GM12801 (cell line): ENCODE results near the gene CTNND2.

Source experiments
- TF ChIP-seq, protein P1 (sequence below): IDR thresholded peaks from one replicate; pipeline ENCODE4 v1.5.1; 2011; ENCODE audit warnings: control low read depth; ENCODE audit not compliant: insufficient read length; ENCODE audit errors: extremely low read depth

CTNND2 gene

DNA sequence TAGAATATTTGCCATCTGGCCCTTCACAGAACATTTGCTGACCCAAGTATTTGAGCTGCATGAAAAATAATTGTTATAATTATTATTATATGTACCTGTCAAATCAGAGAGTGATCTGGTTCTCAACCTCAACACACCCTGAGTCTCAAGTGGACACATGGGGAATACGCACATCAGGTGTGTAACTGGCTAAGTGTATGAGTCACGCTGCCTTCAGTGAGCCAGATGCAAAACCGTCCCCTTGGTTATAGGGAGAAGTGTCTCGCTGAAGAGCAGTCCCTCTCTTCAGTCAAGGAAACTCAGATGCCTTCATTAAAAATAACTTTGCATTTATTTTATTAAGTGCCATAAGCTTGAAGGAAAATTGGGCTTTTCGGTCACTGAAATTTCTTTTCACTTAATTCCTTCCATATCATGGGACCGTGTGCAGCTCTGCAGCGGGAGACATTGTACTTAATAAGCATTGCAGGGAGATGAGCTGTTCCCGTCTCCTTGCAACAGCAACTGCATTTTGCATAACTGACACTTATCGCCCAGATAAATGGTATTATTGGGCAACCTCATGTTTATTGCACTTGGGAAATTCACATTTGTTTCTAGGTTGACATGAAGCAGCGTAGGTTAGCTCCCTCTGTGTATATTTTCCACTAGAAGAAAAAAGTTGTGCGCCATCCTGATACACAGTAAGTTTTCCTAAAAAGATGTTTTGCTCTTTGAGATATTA lies 630.9 kb downstream of the CTNND2 start:
- TF ChIP-seq, protein P1, sequence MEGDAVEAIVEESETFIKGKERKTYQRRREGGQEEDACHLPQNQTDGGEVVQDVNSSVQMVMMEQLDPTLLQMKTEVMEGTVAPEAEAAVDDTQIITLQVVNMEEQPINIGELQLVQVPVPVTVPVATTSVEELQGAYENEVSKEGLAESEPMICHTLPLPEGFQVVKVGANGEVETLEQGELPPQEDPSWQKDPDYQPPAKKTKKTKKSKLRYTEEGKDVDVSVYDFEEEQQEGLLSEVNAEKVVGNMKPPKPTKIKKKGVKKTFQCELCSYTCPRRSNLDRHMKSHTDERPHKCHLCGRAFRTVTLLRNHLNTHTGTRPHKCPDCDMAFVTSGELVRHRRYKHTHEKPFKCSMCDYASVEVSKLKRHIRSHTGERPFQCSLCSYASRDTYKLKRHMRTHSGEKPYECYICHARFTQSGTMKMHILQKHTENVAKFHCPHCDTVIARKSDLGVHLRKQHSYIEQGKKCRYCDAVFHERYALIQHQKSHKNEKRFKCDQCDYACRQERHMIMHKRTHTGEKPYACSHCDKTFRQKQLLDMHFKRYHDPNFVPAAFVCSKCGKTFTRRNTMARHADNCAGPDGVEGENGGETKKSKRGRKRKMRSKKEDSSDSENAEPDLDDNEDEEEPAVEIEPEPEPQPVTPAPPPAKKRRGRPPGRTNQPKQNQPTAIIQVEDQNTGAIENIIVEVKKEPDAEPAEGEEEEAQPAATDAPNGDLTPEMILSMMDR = no peak

DNA sequence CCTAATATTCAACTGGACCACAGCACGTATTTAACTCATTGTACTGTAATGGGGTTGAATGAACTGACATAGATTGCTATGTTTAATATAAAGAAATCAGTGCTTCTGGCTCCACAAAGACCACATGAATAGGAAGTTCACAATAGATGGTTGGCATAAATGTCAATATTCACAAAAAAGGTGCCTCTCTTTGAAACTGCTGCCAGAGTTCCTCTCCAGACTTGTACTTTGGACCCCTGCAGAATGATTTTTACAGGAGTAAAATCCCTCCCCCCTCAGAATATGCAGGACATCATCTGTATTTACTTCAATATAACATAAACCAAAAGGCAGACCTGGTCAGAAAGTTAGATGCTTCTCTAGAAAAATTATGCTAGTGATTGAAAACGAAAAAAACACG lies 634.7 kb downstream of the CTNND2 start:
- TF ChIP-seq, protein P1 = no peak

DNA sequence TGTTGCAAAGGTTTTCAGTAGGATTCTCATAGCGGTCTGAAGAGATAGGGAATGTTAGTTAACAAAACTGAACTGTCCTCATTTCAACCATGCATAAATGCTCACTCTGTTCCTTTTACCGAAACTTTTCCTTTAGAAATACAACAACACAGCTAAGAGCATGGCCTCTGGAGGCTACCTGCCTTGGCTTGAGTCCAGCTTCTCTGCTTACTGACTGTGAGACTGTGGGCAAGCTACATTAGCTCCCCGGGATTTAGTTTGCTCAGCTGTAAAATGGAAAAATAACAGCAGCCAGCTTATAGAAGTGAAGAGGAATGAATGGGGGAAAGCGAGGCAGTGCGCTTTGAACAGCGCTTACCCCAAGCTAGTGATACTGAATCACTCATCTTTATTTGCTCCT lies 635.4 kb downstream of the CTNND2 start:
- TF ChIP-seq, protein P1 = no peak

DNA sequence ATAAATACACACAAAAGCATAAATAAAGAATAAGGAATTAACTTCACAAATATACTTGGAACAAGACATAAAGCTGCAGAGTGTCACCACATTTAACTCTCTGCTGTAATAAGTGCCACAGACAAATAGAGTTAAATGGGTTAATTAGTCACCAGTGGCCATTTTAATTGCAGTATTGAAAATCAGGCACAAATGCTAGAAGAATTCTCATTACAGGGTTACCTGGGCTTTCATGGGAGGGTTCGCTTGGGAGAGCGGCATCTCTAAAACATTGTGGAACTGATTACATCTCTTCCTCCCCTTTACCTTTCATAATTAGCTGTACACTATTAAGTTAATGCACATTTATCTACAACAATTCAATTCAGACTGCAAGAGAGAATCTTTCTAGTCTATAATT lies 637.9 kb downstream of the CTNND2 start:
- TF ChIP-seq, protein P1 = no peak

DNA sequence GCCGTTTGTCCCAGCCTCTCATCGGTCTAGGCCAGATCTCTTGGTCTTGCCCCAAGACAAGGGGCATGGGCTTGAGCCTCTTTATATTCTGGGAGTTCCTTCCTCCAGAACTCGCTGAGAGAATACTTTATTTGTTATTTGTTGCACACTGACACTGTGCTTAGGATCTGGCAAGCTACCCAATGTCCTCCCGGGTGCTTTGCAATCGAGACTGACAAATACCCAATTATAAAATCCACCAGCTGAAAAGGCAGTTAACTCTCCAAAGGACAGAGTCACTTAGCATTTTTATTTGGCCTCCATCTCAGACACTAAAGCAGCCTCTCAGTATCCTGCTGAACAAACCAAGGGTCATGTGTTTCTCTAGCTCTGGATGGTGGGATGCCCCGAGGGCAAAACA lies 643.0 kb downstream of the CTNND2 start:
- TF ChIP-seq, protein P1 = no peak

DNA sequence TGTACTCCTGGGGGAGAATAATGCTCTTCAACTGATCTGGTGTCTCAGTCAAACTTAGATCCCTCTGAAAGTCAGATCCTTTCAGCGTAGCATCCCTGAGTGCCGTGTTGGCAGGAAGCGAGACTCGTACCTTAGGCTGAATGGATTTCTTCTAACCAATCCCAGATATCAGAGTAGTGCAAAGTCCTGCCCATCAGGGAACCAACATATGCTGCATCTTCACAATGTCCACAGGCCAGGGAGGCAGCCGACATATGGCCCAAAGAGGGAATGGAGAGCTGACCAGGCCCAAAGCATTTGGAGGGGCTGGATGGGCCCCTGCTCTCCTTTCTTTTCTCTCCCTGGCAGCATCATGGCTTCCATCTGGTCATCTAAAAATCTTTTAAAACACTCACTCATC lies 646.2 kb downstream of the CTNND2 start:
- TF ChIP-seq, protein P1 = no peak

DNA sequence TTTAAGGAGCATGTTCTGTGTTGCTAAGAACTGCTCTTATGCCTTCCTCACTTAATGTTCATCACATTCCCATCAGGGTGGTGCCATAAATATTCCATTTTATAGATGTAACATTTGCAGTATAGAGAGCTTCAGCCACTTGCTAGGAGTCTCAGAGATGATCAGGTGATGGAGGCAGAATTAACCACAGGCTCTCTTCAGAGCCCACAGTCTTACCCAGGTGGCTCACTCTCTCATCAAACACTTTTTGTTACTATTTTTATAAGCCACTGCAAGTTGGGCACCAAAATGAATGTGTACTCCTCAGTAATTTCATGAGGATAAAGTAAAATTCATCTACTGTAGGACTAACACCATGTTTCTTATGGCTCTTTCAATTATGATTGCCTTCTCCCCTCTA lies 651.7 kb downstream of the CTNND2 start:
- TF ChIP-seq, protein P1 = no peak
